Cardiac muscle cell (in vitro differentiated cells and primary cell): ENCODE measurements around the gene IQCH. TPM values are rescaled to one million over a fixed set of nuclear protein-coding genes. Genes with fewer than 3 reads are reported as not detected.
"Not testable (repeated sequence)": the region's sequence is repeated elsewhere in the genome, so short reads cannot be mapped to it uniquely, and the experiment has no call there.

Experiments used
- DNase-seq, 2 donors: peaks; one replicate each; pipeline versions ENCODE4 v3.0.0 to v3.0.0-alpha.2; 2010 to 2017; ENCODE audit warnings: low read depth in 1 of 2, low spot score in 1 of 2
- H3K27ac ChIP-seq: fragments of 200-600 bp; sonication (generic); 2 replicates; pipeline ENCODE4 v1.5.1; 2016
- H3K27me3 ChIP-seq: fragments of 200-600 bp; sonication (generic); 2 replicates; pipeline ENCODE4 v1.6.0; 2016; ENCODE audit warnings: control low read depth
- H3K36me3 ChIP-seq: fragments of 200-600 bp; sonication (generic); 2 replicates; pipeline ENCODE4 v1.5.1; 2016; ENCODE audit warnings: control low read depth
- H3K4me1 ChIP-seq: fragments of 200-600 bp; sonication (generic); 2 replicates; pipeline ENCODE4 v1.8.1; 2017; ENCODE audit warnings: low read depth, mild to moderate bottlenecking, mixed run types
- H3K4me3 ChIP-seq: fragments of 200-600 bp; sonication (generic); 2 replicates; pipeline ENCODE4 v1.5.1; 2016; ENCODE audit warnings: mild to moderate bottlenecking
- H3K9me3 ChIP-seq: fragments of 200-600 bp; sonication (generic); 2 replicates; pipeline ENCODE4 v1.5.1; 2017; ENCODE audit warnings: low read depth, mild to moderate bottlenecking, control low read depth
- polyA plus RNA-seq: library from polyadenylated mRNA; unstranded; fragments of >200 nt; fragmentation: Nextera tagmentation; extraction: Ambion mirVana; gene quantifications from 2 replicates; pipeline ENCODE4 v1.2.1, GENCODE V29; 2016
- total RNA-seq: library from RNA; depleted of rRNA; stranded (reverse); fragments of >200 nt; gene quantifications from 2 replicates; pipeline ENCODE4 v1.2.3, GENCODE V29; 2016
- TF ChIP-seq, protein P1 (sequence below): IDR thresholded peaks from 2 replicates; pipeline ENCODE4 v1.5.1; 2012; ENCODE audit warnings: low read depth, mild to moderate bottlenecking, low read length

The IQCH gene
- total and polyA plus RNA-seq, 2 experiments from 2014 or later = 5.9 to 6.9 TPM

- Histone ChIP-seq H3K9me3 (no peaks in the 10 kb centered on the region), H3K27me3 (no peaks in the 10 kb centered on the region), H3K36me3 (no peaks in the 10 kb centered on the region), H3K4me3 (no peak overlapping the region), H3K4me1 (peaks cover 9% of the 10 kb centered on the region), H3K27ac (no peak overlapping the region)
- TF ChIP-seq, protein P1, sequence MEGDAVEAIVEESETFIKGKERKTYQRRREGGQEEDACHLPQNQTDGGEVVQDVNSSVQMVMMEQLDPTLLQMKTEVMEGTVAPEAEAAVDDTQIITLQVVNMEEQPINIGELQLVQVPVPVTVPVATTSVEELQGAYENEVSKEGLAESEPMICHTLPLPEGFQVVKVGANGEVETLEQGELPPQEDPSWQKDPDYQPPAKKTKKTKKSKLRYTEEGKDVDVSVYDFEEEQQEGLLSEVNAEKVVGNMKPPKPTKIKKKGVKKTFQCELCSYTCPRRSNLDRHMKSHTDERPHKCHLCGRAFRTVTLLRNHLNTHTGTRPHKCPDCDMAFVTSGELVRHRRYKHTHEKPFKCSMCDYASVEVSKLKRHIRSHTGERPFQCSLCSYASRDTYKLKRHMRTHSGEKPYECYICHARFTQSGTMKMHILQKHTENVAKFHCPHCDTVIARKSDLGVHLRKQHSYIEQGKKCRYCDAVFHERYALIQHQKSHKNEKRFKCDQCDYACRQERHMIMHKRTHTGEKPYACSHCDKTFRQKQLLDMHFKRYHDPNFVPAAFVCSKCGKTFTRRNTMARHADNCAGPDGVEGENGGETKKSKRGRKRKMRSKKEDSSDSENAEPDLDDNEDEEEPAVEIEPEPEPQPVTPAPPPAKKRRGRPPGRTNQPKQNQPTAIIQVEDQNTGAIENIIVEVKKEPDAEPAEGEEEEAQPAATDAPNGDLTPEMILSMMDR = no peak
- no peak for DNase-seq
Measured at GRCh38 chr15:67256051-67256450, 1.5 kb downstream of the IQCH start.

DNA sequence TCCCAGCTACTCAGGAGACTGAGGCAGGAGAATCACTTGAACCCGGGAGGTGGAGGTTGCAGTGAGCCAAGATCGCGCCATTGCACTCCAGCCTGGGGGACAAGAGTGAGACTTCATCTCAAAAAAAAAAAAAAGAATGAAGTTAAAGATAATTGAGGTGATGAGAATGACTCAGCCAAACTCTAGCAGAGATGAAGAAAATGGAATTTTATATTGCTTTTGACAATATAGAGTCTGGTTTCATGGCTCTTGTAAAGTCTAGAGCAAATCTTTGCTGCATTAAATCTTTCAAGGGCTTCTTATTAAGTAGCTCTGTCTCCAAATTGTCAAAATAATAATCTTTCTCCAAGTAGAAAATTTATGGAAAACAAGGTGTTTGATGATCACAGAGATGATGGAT, 3.8 kb downstream of the IQCH start:
- DNase-seq, H3K36me3 ChIP-seq, H3K9me3 ChIP-seq, H3K4me3 ChIP-seq, H3K4me1 ChIP-seq, H3K27me3 ChIP-seq, H3K27ac ChIP-seq: not testable (repeated sequence)

DNA sequence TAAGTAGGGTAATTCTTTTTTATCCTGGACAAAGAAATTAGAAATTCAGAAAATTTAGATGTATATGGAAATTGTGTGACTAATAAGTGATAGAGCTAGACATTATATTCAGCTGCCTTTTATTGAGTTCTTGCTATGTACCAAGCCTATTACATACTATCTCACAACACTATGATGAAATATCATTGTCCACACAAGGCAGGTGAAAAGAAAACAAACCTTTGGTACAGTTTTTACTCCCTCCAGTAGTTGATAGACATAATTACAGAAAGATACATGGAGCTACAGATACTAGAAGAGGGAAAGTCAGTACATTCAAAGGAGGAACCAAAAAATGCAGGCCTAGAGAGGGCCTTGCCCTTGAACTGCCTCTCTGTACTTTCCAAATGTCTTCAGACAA, 4.8 kb downstream of the IQCH start:
- DNase-seq = no peak
- Histone ChIP-seq H3K9me3 (no peaks in the 10 kb centered on the region), H3K27me3 (no peaks in the 10 kb centered on the region), H3K36me3 (no peaks in the 10 kb centered on the region), H3K4me1 (peaks cover 4% of the 10 kb centered on the region), H3K27ac (no peak overlapping the region), H3K4me3 (no peak overlapping the region)
- TF ChIP-seq, protein P1 = no peak

DNA sequence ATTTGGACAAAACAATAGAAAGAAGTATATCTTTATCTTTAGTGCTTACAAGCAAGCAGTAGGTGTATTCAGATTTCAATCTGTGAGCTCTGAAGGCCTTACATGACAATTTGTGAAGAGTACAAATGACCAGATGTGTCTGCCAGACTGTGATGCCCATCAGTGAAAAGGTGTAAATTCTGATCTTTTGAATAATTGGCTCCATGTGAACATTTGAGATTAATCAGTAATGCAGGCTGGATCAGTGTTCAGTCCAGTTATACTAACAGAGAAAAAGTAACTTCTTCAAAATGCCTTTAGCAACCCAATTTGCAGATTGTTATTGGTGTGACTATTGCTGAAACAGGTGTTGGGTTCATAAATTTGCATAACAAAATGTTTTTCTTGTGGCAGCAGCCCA, 5.2 kb downstream of the IQCH start:
- H3K27me3 ChIP-seq = no peaks in the 10 kb centered on the region
- no peaks in the 10 kb centered on the region for H3K9me3 ChIP-seq
- TF ChIP-seq, protein P1 = no peak
- no peak overlapping the region for H3K4me3 ChIP-seq
- no peak for DNase-seq
- H3K4me1 ChIP-seq = peaks cover 4% of the 10 kb centered on the region
- no peaks in the 10 kb centered on the region for H3K36me3 ChIP-seq
- H3K27ac ChIP-seq = no peak overlapping the region

DNA sequence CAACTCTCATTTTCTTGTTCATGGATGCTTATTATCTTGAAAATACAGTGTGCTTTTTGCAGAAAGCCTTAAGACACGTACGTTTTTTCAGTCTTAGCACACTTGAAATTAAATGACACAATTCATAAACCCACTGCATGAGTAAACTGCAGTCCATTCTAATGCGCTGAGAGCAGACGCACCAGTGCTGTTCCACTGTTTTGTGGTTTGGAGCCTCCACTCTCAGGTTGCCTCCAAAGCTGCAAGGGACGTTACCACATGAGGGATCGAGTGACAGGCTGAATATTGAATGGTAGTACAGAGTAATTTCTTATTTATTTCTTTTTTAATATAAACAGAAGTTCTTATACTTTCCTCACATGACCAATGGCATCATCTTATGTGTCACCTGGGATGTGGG, 12.3 kb downstream of the IQCH start:
- DNase-seq = no peak
- no peak overlapping the region for H3K4me3 ChIP-seq

GRCh38 chr15:67267440-67267839, 12.9 kb downstream of the IQCH start:
- H3K36me3 ChIP-seq = no peaks in the 10 kb centered on the region
- no peaks in the 10 kb centered on the region for H3K27me3 ChIP-seq
- H3K4me3 ChIP-seq = no peak overlapping the region
- no peak for DNase-seq
- H3K27ac ChIP-seq = no peak overlapping the region
- H3K4me1 ChIP-seq = peaks cover 7% of the 10 kb centered on the region
- TF ChIP-seq, protein P1 = no peak
- H3K9me3 ChIP-seq = no peaks in the 10 kb centered on the region

More for the DNA sequence above, 12.3 kb downstream of the IQCH start:
- Histone ChIP-seq H3K36me3 (no peaks in the 10 kb centered on the region), H3K27ac (no peak overlapping the region), H3K27me3 (no peaks in the 10 kb centered on the region), H3K9me3 (no peaks in the 10 kb centered on the region), H3K4me1 (peaks cover 7% of the 10 kb centered on the region)
- TF ChIP-seq, protein P1 = no peak
